A549 (cell line): ENCODE measurements around the gene YWHAE. TPM values are rescaled to one million over a fixed set of nuclear protein-coding genes. Genes with fewer than 3 reads are reported as not detected.

ENCODE experiments used
- CEBPB ChIP-seq, 2 experiments: fragments of >200 bp in 1 of 2; sonication (Bioruptor Twin) in 1 of 2; formaldehyde crosslinking in 1 of 2; IDR thresholded peaks; 2 replicates each; pipeline ENCODE4 v1.6.1; 2012 to 2016
- EHF ChIP-seq: fragments of 250-450 bp; sonication (Bioruptor Pico); IDR thresholded peaks from 2 replicates; pipeline ENCODE4 v1.5.0; 2020; ENCODE audit warnings: mild to moderate bottlenecking
- EHMT2 ChIP-seq: fragments of 200-600 bp; sonication (generic); IDR thresholded peaks from 2 replicates; pipeline ENCODE4 v1.6.1; 2016; ENCODE audit warnings: antibody characterized with exemption, low read depth, mild to moderate bottlenecking, moderate library complexity
- EP300 ChIP-seq, 2 experiments: fragments of >200 bp; sonication (Bioruptor Twin); formaldehyde crosslinking; IDR thresholded peaks; 2 replicates in 1 of 2; 3 replicates in 1 of 2; pipeline ENCODE4 v1.6.1; 2016 to 2017
- FOSB ChIP-seq: fragments of 250-450 bp; sonication (Bioruptor Pico); IDR thresholded peaks from 2 replicates; pipeline ENCODE4 v1.5.0; 2020; ENCODE audit warnings: mild to moderate bottlenecking, moderate library complexity
- FOXS1 ChIP-seq: fragments of 250-450 bp; sonication (Bioruptor Pico); IDR thresholded peaks from 2 replicates; pipeline ENCODE4 v1.5.0; 2020; ENCODE audit warnings: mild to moderate bottlenecking, moderate library complexity
- HEYL ChIP-seq: fragments of 250-450 bp; sonication (Bioruptor Pico); IDR thresholded peaks from 2 replicates; pipeline ENCODE4 v1.8.0; 2021; ENCODE audit warnings: mild to moderate bottlenecking, moderate library complexity
- HOXB13 ChIP-seq: fragments of 250-450 bp; sonication (Bioruptor Pico); IDR thresholded peaks from 2 replicates; pipeline ENCODE4 v1.5.0; 2020; ENCODE audit warnings: low read depth, mild to moderate bottlenecking, moderate library complexity
- JUN ChIP-seq, 2 experiments: fragments of >200 bp; sonication (Bioruptor Twin); formaldehyde crosslinking; IDR thresholded peaks; 2 replicates in 1 of 2; 3 replicates in 1 of 2; pipeline ENCODE4 v1.6.1; 2016 to 2017
- JUNB ChIP-seq: fragments of >200 bp; sonication (Bioruptor Twin); formaldehyde crosslinking; IDR thresholded peaks from 2 replicates; pipeline ENCODE4 v1.6.1; 2016
- KDM5A ChIP-seq: fragments of 200-600 bp; sonication (generic); IDR thresholded peaks from 2 replicates; pipeline ENCODE4 v1.6.1; 2016; ENCODE audit warnings: antibody characterized with exemption, mild to moderate bottlenecking
- MAX ChIP-seq: IDR thresholded peaks from 2 replicates; pipeline ENCODE4 v1.6.1; 2012
- MAZ ChIP-seq: fragments of 150-350 bp; IDR thresholded peaks from 2 replicates; pipeline ENCODE4 v1.6.1; 2014; ENCODE audit warnings: antibody characterized with exemption, low read depth, low read length, borderline replicate concordance
- NR3C1 ChIP-seq: fragments of >200 bp; sonication (Bioruptor Twin); formaldehyde crosslinking; IDR thresholded peaks from 3 replicates; pipeline ENCODE4 v1.6.1; 2017
- PHF8 ChIP-seq: fragments of 200-600 bp; sonication (generic); IDR thresholded peaks from 2 replicates; pipeline ENCODE4 v1.6.1; 2016; ENCODE audit warnings: low read depth, mild to moderate bottlenecking, antibody characterized with exemption, moderate library complexity, borderline replicate concordance
- REST ChIP-seq: fragments of 200-600 bp; sonication (generic); IDR thresholded peaks from 2 replicates; pipeline ENCODE4 v1.6.1; 2016; ENCODE audit warnings: antibody characterized with exemption, mild to moderate bottlenecking, moderate library complexity
- RNF2 ChIP-seq: fragments of 200-600 bp; sonication (generic); IDR thresholded peaks from 2 replicates; pipeline ENCODE4 v1.6.1; 2016; ENCODE audit warnings: low read depth, mild to moderate bottlenecking, antibody characterized with exemption, moderate library complexity, borderline replicate concordance
- polyA plus RNA-seq, 4 experiments: library from polyadenylated mRNA; depleted of rRNA in 3 of 4; stranded (reverse); fragments of >200 nt; fragmentation: RNase III in 1 of 4; extraction: RNeasy Plus Mini Kit Qiagen cat#74134 plus additional on column Dnase treatment in 1 of 4; gene quantifications; 2 replicates in 3 of 4; 3 replicates in 1 of 4; pipeline ENCODE4 v1.2.3, GENCODE V29; 2011 to 2017
- TF ChIP-seq, protein P1 (sequence below): IDR thresholded peaks from 2 replicates; pipeline ENCODE4 v1.6.1; 2012; ENCODE audit warnings: low read depth, borderline replicate concordance
- TF ChIP-seq, protein P2 (sequence below): fragments of 450-650 bp; IDR thresholded peaks from 2 replicates; pipeline ENCODE4 v1.6.1; 2014; ENCODE audit warnings: antibody characterized with exemption
- TF ChIP-seq, protein P3 (sequence below): fragments of 150-350 bp; IDR thresholded peaks from 2 replicates; pipeline ENCODE4 v1.6.1; 2014; ENCODE audit warnings: low read depth, mild to moderate bottlenecking, low read length
- TF ChIP-seq, protein P4 (sequence below): IDR thresholded peaks from 2 replicates; pipeline ENCODE4 v1.6.1; 2012

YWHAE gene
- polyA plus RNA-seq, 2 of the 4 experiments (the other 2 are of a cell fraction), result 1,284 to 1,548 TPM

DNA sequence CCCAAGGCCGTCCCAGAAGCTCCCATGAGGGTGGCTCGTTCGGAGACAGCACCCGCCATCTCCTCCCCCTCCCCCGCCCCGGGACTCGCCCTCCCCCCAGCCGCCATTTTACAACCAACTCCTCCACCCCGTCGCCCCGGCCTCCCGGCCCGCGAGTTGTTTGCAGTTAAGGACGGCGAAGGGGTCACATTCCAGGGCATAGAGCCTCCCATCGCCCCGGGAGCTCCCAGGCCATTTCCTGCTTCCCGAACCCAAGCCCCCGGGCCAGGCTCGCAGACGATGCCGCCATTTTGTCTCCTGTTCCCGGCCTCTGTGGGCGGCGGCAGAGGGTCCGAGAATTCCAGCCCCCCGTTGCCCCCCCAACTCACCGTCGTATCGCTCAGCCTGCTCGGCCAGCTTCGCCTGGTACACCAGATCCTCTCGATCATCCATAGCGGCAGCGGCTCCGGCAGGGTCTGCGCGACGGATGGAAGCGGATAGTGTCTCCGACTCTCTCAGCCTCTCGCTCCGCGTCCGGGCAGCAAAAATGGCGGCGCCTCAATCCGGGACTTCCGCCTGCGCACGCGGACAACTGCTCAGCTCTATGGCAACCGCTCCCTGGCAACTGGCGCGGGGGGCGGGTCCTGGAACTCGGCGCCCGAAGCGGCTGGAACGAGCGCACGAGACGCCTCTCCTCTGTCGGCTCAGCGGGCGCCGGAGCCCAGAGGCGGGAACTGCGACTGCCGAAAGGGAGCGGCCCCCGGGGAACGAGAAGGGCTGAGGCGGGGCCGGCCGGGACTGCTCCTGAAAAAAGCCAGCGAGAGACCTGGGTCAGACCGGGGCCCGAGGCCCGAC lies at the start of gene YWHAE (continued):
- TF ChIP-seq PHF8 (peak; percentile 96), CEBPB (IDR thresholded peaks at IDR 0.05) (no peak), KDM5A (0 out of 2 replicates have a peak, but pooled peaks have one; percentile 12), RNF2 (no peak), NR3C1 (no peak), FOXS1 (CRISPR knock-in tag) (no peak), FOSB (CRISPR knock-in tag) (0 out of 2 replicates have a peak, but pooled peaks have one; percentile 19), REST (0 out of 2 replicates have a peak, but pooled peaks have one; percentile 20), HEYL (CRISPR knock-in tag) (0 out of 2 replicates have a peak, but pooled peaks have one; percentile 18), JUN (IDR thresholded peaks at IDR 0.05) (peak; percentile 89 to 98), EHMT2 (no peak), MAX (peak; percentile 98), MAZ (peak; percentile 62; the same call in 1 of the 2 replicates), HOXB13 (CRISPR knock-in tag) (no peak), JUNB (no peak), EP300 (IDR thresholded peaks at IDR 0.05) (no peak), EHF (no peak; the same call in 1 of the 2 replicates)
- TF ChIP-seq, protein P1, sequence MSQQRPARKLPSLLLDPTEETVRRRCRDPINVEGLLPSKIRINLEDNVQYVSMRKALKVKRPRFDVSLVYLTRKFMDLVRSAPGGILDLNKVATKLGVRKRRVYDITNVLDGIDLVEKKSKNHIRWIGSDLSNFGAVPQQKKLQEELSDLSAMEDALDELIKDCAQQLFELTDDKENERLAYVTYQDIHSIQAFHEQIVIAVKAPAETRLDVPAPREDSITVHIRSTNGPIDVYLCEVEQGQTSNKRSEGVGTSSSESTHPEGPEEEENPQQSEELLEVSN, result peak; percentile 92
- TF ChIP-seq, protein P2, sequence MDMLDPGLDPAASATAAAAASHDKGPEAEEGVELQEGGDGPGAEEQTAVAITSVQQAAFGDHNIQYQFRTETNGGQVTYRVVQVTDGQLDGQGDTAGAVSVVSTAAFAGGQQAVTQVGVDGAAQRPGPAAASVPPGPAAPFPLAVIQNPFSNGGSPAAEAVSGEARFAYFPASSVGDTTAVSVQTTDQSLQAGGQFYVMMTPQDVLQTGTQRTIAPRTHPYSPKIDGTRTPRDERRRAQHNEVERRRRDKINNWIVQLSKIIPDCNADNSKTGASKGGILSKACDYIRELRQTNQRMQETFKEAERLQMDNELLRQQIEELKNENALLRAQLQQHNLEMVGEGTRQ, result peak; percentile 43; the same call in 1 of the 2 replicates
- TF ChIP-seq, protein P3, sequence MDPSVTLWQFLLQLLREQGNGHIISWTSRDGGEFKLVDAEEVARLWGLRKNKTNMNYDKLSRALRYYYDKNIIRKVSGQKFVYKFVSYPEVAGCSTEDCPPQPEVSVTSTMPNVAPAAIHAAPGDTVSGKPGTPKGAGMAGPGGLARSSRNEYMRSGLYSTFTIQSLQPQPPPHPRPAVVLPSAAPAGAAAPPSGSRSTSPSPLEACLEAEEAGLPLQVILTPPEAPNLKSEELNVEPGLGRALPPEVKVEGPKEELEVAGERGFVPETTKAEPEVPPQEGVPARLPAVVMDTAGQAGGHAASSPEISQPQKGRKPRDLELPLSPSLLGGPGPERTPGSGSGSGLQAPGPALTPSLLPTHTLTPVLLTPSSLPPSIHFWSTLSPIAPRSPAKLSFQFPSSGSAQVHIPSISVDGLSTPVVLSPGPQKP, result no peak
- TF ChIP-seq, protein P4, sequence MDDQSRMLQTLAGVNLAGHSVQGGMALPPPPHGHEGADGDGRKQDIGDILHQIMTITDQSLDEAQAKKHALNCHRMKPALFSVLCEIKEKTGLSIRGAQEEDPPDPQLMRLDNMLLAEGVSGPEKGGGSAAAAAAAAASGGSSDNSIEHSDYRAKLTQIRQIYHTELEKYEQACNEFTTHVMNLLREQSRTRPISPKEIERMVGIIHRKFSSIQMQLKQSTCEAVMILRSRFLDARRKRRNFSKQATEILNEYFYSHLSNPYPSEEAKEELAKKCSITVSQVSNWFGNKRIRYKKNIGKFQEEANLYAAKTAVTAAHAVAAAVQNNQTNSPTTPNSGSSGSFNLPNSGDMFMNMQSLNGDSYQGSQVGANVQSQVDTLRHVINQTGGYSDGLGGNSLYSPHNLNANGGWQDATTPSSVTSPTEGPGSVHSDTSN, result peak; percentile 59; the same call in 1 of the 2 replicates
